HEK293 (cell line): ENCODE results near the gene EFNA2.

Experiments used
- CTCF ChIA-PET: fragments of 350-600 bp; formaldehyde crosslinking; extraction: SDS; loops from one replicate; lab custom pipeline; 2021; ENCODE audit warnings: antibody characterized with exemption; lab: Yijun Ruan, JAX
- POLR2A ChIA-PET: fragments of 300-600 bp; formaldehyde crosslinking; extraction: SDS; loops from one replicate; lab custom pipeline; 2020; ENCODE audit warnings: antibody characterized with exemption, inconsistent platforms; lab: Yijun Ruan, JAX
- H3K27ac ChIP-seq: fragments of 200-500 bp; sonication (Bioruptor generic); 2 replicates; pipeline ENCODE4 v1.5.1; 2014; ENCODE audit warnings: low read depth, low read length, control low read depth, inconsistent platforms; ENCODE audit errors: extremely low read depth
- H3K36me3 ChIP-seq, 2 experiments: fragments of 200-500 bp in 1 of 2; sonication (Bioruptor generic) in 1 of 2; 1 replicate in 1 of 2; 2 replicates in 1 of 2; pipeline ENCODE4 v1.5.1; 2014 to 2017; ENCODE audit warnings: inconsistent platforms in 2 of 2, low read length in 2 of 2; ENCODE audit not compliant: control insufficient read depth in 2 of 2, insufficient read depth in 1 of 2
- H3K4me1 ChIP-seq: fragments of 200-500 bp; sonication (Bioruptor generic); 2 replicates; pipeline ENCODE4 v1.5.1; 2014; ENCODE audit warnings: mild to moderate bottlenecking, low read length, inconsistent platforms; ENCODE audit not compliant: control insufficient read depth, insufficient read depth
- H3K4me3 ChIP-seq: 2 replicates; pipeline ENCODE4 v1.5.1; 2011; ENCODE audit warnings: low read depth, mild to moderate bottlenecking, control low read depth, low read length, moderate library complexity
- H3K9me3 ChIP-seq: fragments of 200-500 bp; sonication (Bioruptor generic); 2 replicates; pipeline ENCODE4 v1.5.1; 2014; ENCODE audit warnings: low read depth, low read length, inconsistent platforms; ENCODE audit not compliant: control insufficient read depth, insufficient read depth
- BCL11B ChIP-seq: fragments of 450-650 bp; formaldehyde crosslinking; IDR thresholded peaks from 2 replicates; pipeline ENCODE4 v1.5.1; 2016; ENCODE audit warnings: low read depth, missing biosample characterization, missing genetic modification characterization
- GLIS1 ChIP-seq: fragments of 450-650 bp; formaldehyde crosslinking; IDR thresholded peaks from 2 replicates; pipeline ENCODE4 v1.5.1; 2016; ENCODE audit warnings: missing biosample characterization, missing genetic modification characterization
- SALL2 ChIP-seq: fragments of 450-650 bp; formaldehyde crosslinking; IDR thresholded peaks from 2 replicates; pipeline ENCODE4 v1.5.0; 2017; ENCODE audit warnings: missing biosample characterization, mild to moderate bottlenecking, missing genetic modification characterization, borderline replicate concordance
- ZBTB8A ChIP-seq: fragments of 450-650 bp; formaldehyde crosslinking; IDR thresholded peaks from 2 replicates; pipeline ENCODE4 v1.5.1; 2016; ENCODE audit warnings: missing biosample characterization, missing genetic modification characterization
- ZFP69B ChIP-seq: fragments of 450-650 bp; formaldehyde crosslinking; IDR thresholded peaks from 2 replicates; pipeline ENCODE4 v1.5.1; 2016; ENCODE audit warnings: missing biosample characterization, missing genetic modification characterization
- ZNF521 ChIP-seq: fragments of 450-650 bp; formaldehyde crosslinking; IDR thresholded peaks from 2 replicates; pipeline ENCODE4 v1.5.1; 2017; ENCODE audit warnings: missing biosample characterization, mild to moderate bottlenecking, missing genetic modification characterization
- ZNF596 ChIP-seq: fragments of 450-650 bp; IDR thresholded peaks from 2 replicates; pipeline ENCODE4 v1.5.0; 2018; ENCODE audit warnings: missing biosample characterization, mild to moderate bottlenecking, missing genetic modification characterization, moderate library complexity
- ZNF701 ChIP-seq: fragments of 450-650 bp; formaldehyde crosslinking; IDR thresholded peaks from 2 replicates; pipeline ENCODE4 v1.5.1; 2016; ENCODE audit warnings: missing biosample characterization, missing genetic modification characterization
- ZXDB ChIP-seq: fragments of 450-650 bp; formaldehyde crosslinking; IDR thresholded peaks from 2 replicates; pipeline ENCODE4 v1.5.1; 2016; ENCODE audit warnings: missing biosample characterization, missing genetic modification characterization
- TF ChIP-seq, protein P1 (sequence below): fragments of 450-650 bp; formaldehyde crosslinking; IDR thresholded peaks from 2 replicates; pipeline ENCODE4; 2016; ENCODE audit warnings: missing biosample characterization, missing genetic modification characterization
- TF ChIP-seq, protein P2 (sequence below): fragments of 450-650 bp; formaldehyde crosslinking; IDR thresholded peaks from 2 replicates; pipeline ENCODE4 v1.5.1; 2016; ENCODE audit warnings: missing biosample characterization, missing genetic modification characterization
- TF ChIP-seq, protein P3 (sequence below): IDR thresholded peaks from 2 replicates; pipeline ENCODE4 v1.6.1; 2011; ENCODE audit warnings: mild to moderate bottlenecking, low read depth, low read length, borderline replicate concordance
- TF ChIP-seq, protein P4 (sequence below): fragments of 450-650 bp; formaldehyde crosslinking; optimal IDR thresholded peaks from 2 replicates; pipeline ENCODE3; 2016; ENCODE audit warnings: missing biosample characterization, mild to moderate bottlenecking, missing genetic modification characterization
- TF ChIP-seq, protein P5 (sequence below): fragments of 450-650 bp; formaldehyde crosslinking; IDR thresholded peaks from 2 replicates; pipeline ENCODE4 v1.5.1; 2016; ENCODE audit warnings: missing biosample characterization, missing genetic modification characterization
- TF ChIP-seq, protein P6 (sequence below): fragments of 450-650 bp; formaldehyde crosslinking; IDR thresholded peaks from 2 replicates; pipeline ENCODE4 v1.5.1; 2017; ENCODE audit warnings: missing biosample characterization, missing genetic modification characterization
- TF ChIP-seq, protein P7 (sequence below): fragments of 450-650 bp; formaldehyde crosslinking; IDR thresholded peaks from 2 replicates; pipeline ENCODE4 v1.5.1; 2017; ENCODE audit warnings: missing biosample characterization, missing genetic modification characterization

EFNA2 gene

DNA sequence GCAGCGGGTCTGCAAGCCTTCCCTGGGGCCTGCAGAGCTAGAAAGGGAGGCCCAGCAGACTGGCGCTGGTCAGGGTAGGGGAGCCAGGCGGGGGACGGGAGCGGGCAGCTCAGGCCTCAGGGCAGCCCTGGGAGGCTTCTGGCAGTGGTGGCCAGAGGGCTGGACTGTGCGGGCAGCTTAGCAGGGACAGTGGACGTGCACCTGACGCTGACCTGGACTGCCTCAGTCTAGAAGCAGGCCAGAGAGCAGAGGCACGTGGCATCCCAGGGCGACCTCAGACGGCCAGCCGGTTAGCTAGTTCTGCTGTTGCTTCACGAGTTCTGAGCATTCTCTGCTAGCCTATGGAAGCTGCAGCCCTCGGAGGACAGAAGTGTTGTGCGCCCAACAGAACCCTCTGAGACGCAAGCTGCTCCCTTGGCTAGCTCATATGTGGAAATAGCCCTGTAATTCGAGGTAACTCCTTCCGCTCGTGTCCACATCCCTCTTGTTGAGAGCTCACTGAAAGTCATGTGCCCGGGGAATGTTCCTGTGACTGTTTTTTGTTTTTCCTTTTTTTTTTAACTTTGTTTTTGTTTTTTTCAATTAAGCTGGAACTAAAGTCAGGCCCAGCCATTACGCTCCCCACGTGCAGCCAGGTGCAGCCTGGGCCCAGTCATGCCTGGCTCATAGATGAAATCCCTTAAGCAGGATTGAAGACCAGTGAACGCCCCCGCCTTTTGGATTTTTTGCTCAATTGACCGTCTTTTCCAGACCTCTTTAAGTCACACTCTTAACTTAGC lies 12.2 kb upstream of the EFNA2 start (continued):
- TF ChIP-seq, protein P1, sequence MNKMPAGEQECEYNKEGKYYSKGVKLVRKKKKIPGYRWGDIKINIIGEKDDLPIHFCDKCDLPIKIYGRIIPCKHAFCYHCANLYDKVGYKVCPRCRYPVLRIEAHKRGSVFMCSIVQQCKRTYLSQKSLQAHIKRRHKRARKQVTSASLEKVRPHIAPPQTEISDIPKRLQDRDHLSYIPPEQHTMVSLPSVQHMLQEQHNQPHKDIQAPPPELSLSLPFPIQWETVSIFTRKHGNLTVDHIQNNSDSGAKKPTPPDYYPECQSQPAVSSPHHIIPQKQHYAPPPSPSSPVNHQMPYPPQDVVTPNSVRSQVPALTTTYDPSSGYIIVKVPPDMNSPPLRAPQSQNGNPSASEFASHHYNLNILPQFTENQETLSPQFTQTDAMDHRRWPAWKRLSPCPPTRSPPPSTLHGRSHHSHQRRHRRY: no peak
- TF ChIP-seq SALL2 (tag by site-specific recombination) (no peak), ZFP69B (tag by site-specific recombination) (0 out of 2 replicates have a peak, but pooled peaks have one; percentile 29), ZNF701 (no peak), ZXDB (tag by site-specific recombination) (no peak)
- TF ChIP-seq, protein P2, sequence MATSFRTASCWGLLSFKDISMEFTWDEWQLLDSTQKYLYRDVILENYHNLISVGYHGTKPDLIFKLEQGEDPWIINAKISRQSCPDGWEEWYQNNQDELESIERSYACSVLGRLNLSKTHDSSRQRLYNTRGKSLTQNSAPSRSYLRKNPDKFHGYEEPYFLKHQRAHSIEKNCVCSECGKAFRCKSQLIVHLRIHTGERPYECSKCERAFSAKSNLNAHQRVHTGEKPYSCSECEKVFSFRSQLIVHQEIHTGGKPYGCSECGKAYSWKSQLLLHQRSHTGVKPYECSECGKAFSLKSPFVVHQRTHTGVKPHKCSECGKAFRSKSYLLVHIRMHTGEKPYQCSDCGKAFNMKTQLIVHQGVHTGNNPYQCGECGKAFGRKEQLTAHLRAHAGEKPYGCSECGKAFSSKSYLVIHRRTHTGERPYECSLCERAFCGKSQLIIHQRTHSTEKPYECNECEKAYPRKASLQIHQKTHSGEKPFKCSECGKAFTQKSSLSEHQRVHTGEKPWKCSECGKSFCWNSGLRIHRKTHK: no peak
- TF ChIP-seq, protein P3, sequence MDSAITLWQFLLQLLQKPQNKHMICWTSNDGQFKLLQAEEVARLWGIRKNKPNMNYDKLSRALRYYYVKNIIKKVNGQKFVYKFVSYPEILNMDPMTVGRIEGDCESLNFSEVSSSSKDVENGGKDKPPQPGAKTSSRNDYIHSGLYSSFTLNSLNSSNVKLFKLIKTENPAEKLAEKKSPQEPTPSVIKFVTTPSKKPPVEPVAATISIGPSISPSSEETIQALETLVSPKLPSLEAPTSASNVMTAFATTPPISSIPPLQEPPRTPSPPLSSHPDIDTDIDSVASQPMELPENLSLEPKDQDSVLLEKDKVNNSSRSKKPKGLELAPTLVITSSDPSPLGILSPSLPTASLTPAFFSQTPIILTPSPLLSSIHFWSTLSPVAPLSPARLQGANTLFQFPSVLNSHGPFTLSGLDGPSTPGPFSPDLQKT: no peak
- TF ChIP-seq, protein P4, sequence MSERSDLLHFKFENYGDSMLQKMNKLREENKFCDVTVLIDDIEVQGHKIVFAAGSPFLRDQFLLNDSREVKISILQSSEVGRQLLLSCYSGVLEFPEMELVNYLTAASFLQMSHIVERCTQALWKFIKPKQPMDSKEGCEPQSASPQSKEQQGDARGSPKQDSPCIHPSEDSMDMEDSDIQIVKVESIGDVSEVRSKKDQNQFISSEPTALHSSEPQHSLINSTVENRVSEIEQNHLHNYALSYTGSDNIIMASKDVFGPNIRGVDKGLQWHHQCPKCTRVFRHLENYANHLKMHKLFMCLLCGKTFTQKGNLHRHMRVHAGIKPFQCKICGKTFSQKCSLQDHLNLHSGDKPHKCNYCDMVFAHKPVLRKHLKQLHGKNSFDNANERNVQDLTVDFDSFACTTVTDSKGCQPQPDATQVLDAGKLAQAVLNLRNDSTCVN (tag by site-specific recombination): no peak

DNA sequence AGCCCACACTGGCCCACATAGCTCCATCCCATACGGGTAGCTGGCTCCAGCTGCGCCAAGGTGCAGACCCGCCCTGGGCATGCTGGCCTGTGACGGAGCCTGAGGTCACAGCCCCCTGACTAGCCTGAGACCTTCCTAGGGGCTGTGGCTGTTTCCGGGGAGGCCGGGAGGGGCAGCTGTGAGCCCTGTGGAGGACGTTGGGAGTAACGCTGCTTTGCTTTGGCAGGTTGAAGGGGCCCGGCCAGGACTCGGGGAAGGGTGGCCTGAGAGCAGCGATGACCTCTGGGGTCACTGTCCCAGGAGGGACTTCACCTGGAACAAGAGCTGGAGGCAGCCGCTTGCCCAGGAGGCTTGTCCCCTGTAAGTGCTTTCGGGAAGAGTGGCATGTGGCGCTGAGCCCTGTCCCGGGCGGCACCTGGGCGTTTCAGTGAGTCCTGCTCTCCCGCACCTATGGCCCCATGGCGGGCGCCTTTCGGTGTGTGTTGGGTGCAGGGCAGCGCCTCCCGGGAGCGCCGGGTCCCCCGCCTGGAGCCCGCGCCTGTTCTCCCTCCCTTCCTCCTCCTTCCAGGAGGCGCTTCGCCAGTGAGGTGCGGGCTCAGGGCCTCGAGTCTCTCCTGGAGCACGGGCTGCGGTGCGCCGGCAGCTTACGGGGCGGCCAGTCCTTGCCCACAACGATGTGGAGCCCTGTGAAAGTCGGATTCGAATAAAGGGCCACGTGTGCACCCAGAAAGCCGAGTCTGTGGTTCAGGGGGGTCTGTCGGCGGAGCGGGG lies 11.4 kb upstream of the EFNA2 start:
- H3K4me3 ChIP-seq: peak overlapping the region; percentile 44

More for the DNA sequence above, 11.4 kb upstream of the EFNA2 start:
- TF ChIP-seq BCL11B (peak; percentile 87), ZBTB8A (tag by site-specific recombination) (peak; percentile 54), GLIS1 (tag by site-specific recombination) (0 out of 2 replicates have a peak, but pooled peaks have one; percentile 5), ZNF596 (tag by site-specific recombination) (no peak), ZNF521 (tag by site-specific recombination) (no peak)
- TF ChIP-seq, protein P5, sequence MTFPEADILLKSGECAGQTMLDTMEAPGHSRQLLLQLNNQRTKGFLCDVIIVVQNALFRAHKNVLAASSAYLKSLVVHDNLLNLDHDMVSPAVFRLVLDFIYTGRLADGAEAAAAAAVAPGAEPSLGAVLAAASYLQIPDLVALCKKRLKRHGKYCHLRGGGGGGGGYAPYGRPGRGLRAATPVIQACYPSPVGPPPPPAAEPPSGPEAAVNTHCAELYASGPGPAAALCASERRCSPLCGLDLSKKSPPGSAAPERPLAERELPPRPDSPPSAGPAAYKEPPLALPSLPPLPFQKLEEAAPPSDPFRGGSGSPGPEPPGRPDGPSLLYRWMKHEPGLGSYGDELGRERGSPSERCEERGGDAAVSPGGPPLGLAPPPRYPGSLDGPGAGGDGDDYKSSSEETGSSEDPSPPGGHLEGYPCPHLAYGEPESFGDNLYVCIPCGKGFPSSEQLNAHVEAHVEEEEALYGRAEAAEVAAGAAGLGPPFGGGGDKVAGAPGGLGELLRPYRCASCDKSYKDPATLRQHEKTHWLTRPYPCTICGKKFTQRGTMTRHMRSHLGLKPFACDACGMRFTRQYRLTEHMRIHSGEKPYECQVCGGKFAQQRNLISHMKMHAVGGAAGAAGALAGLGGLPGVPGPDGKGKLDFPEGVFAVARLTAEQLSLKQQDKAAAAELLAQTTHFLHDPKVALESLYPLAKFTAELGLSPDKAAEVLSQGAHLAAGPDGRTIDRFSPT (tag by site-specific recombination): peak; percentile 59
- TF ChIP-seq, protein P6, sequence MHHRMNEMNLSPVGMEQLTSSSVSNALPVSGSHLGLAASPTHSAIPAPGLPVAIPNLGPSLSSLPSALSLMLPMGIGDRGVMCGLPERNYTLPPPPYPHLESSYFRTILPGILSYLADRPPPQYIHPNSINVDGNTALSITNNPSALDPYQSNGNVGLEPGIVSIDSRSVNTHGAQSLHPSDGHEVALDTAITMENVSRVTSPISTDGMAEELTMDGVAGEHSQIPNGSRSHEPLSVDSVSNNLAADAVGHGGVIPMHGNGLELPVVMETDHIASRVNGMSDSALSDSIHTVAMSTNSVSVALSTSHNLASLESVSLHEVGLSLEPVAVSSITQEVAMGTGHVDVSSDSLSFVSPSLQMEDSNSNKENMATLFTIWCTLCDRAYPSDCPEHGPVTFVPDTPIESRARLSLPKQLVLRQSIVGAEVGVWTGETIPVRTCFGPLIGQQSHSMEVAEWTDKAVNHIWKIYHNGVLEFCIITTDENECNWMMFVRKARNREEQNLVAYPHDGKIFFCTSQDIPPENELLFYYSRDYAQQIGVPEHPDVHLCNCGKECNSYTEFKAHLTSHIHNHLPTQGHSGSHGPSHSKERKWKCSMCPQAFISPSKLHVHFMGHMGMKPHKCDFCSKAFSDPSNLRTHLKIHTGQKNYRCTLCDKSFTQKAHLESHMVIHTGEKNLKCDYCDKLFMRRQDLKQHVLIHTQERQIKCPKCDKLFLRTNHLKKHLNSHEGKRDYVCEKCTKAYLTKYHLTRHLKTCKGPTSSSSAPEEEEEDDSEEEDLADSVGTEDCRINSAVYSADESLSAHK (tag by site-specific recombination): peak; percentile 8; the same call in 1 of the 2 replicates
- TF ChIP-seq, protein P7, sequence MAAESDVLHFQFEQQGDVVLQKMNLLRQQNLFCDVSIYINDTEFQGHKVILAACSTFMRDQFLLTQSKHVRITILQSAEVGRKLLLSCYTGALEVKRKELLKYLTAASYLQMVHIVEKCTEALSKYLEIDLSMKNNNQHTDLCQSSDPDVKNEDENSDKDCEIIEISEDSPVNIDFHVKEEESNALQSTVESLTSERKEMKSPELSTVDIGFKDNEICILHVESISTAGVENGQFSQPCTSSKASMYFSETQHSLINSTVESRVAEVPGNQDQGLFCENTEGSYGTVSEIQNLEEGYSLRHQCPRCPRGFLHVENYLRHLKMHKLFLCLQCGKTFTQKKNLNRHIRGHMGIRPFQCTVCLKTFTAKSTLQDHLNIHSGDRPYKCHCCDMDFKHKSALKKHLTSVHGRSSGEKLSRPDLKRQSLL (tag by site-specific recombination): peak; percentile 36; the same call in 1 of the 2 replicates
- Histone ChIP-seq H3K4me1 (peaks cover 16% of the 10 kb centered on the region), H3K36me3 (peaks cover 4 to 79% of the 10 kb centered on the region in 2 experiments; a peak in 2 of 3 replicates), H3K9me3 (no peaks in the 10 kb centered on the region), H3K27ac (peak overlapping the region; percentile 98)
- ChIA-PET CTCF (interaction anchor here (0.6 to 2.8 kb wide), 3 partner anchors 30 to 550 kb away, joined by 3 to 23 read pairs (median 4); no protein-coding TSS in a partner anchor), POLR2A (interaction anchor here (0.7 to 3.4 kb wide), 6 partner anchors 9 to 81 kb away, joined by 3 to 28 read pairs (median 9); a partner anchor contains a TSS)
